DOHH2 (cell line): ENCODE measurements around the gene TSPAN14.

ENCODE experiments used
- CTCF ChIP-seq: fragments of 200-600 bp; sonication (generic); IDR thresholded peaks from one replicate; pipeline ENCODE4 v1.5.1; 2014; ENCODE audit warnings: antibody characterized with exemption, mild to moderate bottlenecking, low read depth, low read length; ENCODE audit not compliant: poor library complexity, severe bottlenecking
- EZH2phosphoT487 ChIP-seq: fragments of 200-600 bp; sonication (generic); IDR thresholded peaks from 2 replicates; pipeline ENCODE4 v1.6.1; 2017; ENCODE audit warnings: borderline replicate concordance, mild to moderate bottlenecking, antibody characterized with exemption, low read length, moderate library complexity, mixed read lengths

- TF ChIP-seq CTCF: no peak
- TF ChIP-seq EZH2phosphoT487: no peak
Measured at GRCh38 chr10:80516506-80517075, 62.5 kb downstream of the TSPAN14 start.
